ENCODE data around the gene TRIM59. TPM values are rescaled to one million over a fixed set of nuclear protein-coding genes. Genes with fewer than 3 reads are reported as not detected.

Gene TRIM59
- total and polyA plus RNA-seq, 2 donors (not counting 1 experiment from before 2014, with no cell fraction given) = 5.0 to 22.0 TPM

- no peaks in the 10 kb centered on the region for H3K36me3 ChIP-seq (replicated peaks in 1 of 2; ENCODE audit: control extremely low read depth in 1 of 2, control insufficient read depth in 1 of 2, extremely low read depth in 1 of 2, insufficient read depth in 2 of 2, low read length in 1 of 2)
- DNase-seq = no peak
- H4K20me1 ChIP-seq (ENCODE audit: control insufficient read depth, insufficient read depth, low read length, poor library complexity, severe bottlenecking) = peaks cover 33% of the 10 kb centered on the region
- no peaks in the 10 kb centered on the region for H3K9me3 ChIP-seq (ENCODE audit: control extremely low read depth in 1 of 3, control insufficient read depth in 2 of 3, insufficient read depth in 1 of 3, low read length in 2 of 3)
- H3K27me3 Mint-ChIP-seq = no peaks in the 10 kb centered on the region
- ChIA-PET POLR2A (no interaction called here), CTCF (interaction anchor here (1.1 to 2.0 kb wide), 3 partner anchors 16 to 476 kb away, joined by 3 to 9 read pairs (median 6); no protein-coding TSS in a partner anchor)
- H3K9me3 Mint-ChIP-seq (ENCODE audit: insufficient read depth) = no peaks in the 10 kb centered on the region
- H3K4me1 ChIP-seq (ENCODE audit: control insufficient read depth in 2 of 2, insufficient read depth in 2 of 2, low read length in 2 of 2) = peaks cover 26 to 41% of the 10 kb centered on the region in 2 donors
- intact Hi-C loops (cut with micrococcal nuclease) = loop anchor here (1.0 to 5.0 kb wide), 6 partner anchors 51 to 1596 kb away; partner anchors contain the start of genes IL12A, KPNA4, MFSD1 and NMD3
- WGBS (ENCODE audit: insufficient coverage) = 1% methylated on average over 9 of the region's 9 CpGs
- H3K4me3 Mint-ChIP-seq = peak overlapping the region; percentile 98
- TF ChIP-seq, protein P1, sequence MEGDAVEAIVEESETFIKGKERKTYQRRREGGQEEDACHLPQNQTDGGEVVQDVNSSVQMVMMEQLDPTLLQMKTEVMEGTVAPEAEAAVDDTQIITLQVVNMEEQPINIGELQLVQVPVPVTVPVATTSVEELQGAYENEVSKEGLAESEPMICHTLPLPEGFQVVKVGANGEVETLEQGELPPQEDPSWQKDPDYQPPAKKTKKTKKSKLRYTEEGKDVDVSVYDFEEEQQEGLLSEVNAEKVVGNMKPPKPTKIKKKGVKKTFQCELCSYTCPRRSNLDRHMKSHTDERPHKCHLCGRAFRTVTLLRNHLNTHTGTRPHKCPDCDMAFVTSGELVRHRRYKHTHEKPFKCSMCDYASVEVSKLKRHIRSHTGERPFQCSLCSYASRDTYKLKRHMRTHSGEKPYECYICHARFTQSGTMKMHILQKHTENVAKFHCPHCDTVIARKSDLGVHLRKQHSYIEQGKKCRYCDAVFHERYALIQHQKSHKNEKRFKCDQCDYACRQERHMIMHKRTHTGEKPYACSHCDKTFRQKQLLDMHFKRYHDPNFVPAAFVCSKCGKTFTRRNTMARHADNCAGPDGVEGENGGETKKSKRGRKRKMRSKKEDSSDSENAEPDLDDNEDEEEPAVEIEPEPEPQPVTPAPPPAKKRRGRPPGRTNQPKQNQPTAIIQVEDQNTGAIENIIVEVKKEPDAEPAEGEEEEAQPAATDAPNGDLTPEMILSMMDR (IDR thresholded peaks at IDR 0.05) = no peak
- TF ChIP-seq EZH2 (IDR thresholded peaks at IDR 0.05; ENCODE audit: borderline replicate concordance, insufficient read depth, low read depth, low read length, poor library complexity, severe bottlenecking) = no peak
- ATAC-seq (ENCODE audit: low read depth) = peak; percentile 2
- peak overlapping the region; percentile 71 to 97 (median 85) for H3K4me3 ChIP-seq (ENCODE audit: control extremely low read depth in 1 of 5, extremely low read depth in 1 of 5, insufficient read depth in 1 of 5, low read depth in 2 of 5, low read length in 4 of 5)
- peak overlapping the region; percentile 93 for H3K4me2 ChIP-seq (replicated peaks; ENCODE audit: low read depth, low read length, poor library complexity, severe bottlenecking)
- H2AFZ ChIP-seq (ENCODE audit: insufficient read depth, low read depth, low read length, poor library complexity, severe bottlenecking) = peak overlapping the region; percentile 93
- peaks cover 37% of the 10 kb centered on the region for H3K4me1 Mint-ChIP-seq
- peak overlapping the region; percentile 89 for H3K9ac ChIP-seq (ENCODE audit: low read length)
- peaks cover 61% of the 10 kb centered on the region for H3K79me2 ChIP-seq (ENCODE audit: control insufficient read depth, insufficient read depth, low read length)
- peak overlapping the region; percentile 69 to 97 for H3K27ac ChIP-seq (ENCODE audit: low read length in 2 of 2)
- peaks cover 0 to 23% (median 7%) of the 10 kb centered on the region in 4 experiments for H3K27me3 ChIP-seq (replicated peaks in 1 of 4; ENCODE audit: control extremely low read depth in 1 of 4, control insufficient read depth in 3 of 4, insufficient read depth in 4 of 4, low read length in 3 of 4)
- H3K27ac Mint-ChIP-seq = peak overlapping the region; percentile 98
Measured at GRCh38 chr3:160398820-160399124, 50.8 kb downstream of the TRIM59 start.

- Histone ChIP-seq H4K20me1 (ENCODE audit: control insufficient read depth, insufficient read depth, low read length, poor library complexity, severe bottlenecking) (peaks cover 2% of the 10 kb centered on the region), H3K36me3 (replicated peaks in 1 of 2; ENCODE audit: control extremely low read depth in 1 of 2, control insufficient read depth in 1 of 2, extremely low read depth in 1 of 2, insufficient read depth in 2 of 2, low read length in 1 of 2) (no peaks in the 10 kb centered on the region), H3K27me3 (replicated peaks in 1 of 4; ENCODE audit: control extremely low read depth in 1 of 4, control insufficient read depth in 3 of 4, insufficient read depth in 4 of 4, low read length in 3 of 4) (no peaks in the 10 kb centered on the region), H3K27ac (ENCODE audit: low read length in 2 of 2) (no peak overlapping the region), H3K9ac (ENCODE audit: low read length) (no peak overlapping the region), H3K4me2 (replicated peaks; ENCODE audit: low read depth, low read length, poor library complexity, severe bottlenecking) (no peak overlapping the region), H2AFZ (ENCODE audit: insufficient read depth, low read depth, low read length, poor library complexity, severe bottlenecking) (no peak overlapping the region), H3K4me3 (ENCODE audit: control extremely low read depth in 1 of 5, extremely low read depth in 1 of 5, insufficient read depth in 1 of 5, low read depth in 2 of 5, low read length in 4 of 5) (no peak overlapping the region), H3K79me2 (ENCODE audit: control insufficient read depth, insufficient read depth, low read length) (peaks cover 41% of the 10 kb centered on the region), H3K9me3 (ENCODE audit: control extremely low read depth in 1 of 3, control insufficient read depth in 2 of 3, insufficient read depth in 1 of 3, low read length in 2 of 3) (no peaks in the 10 kb centered on the region), H3K4me1 (ENCODE audit: control insufficient read depth in 2 of 2, insufficient read depth in 2 of 2, low read length in 2 of 2) (peaks cover 8 to 11% of the 10 kb centered on the region in 2 donors)
- intact Hi-C loops (cut with micrococcal nuclease) = loop anchor here (5.0 kb wide), 3 partner anchors 383 to 1593 kb away; partner anchors contain the start of genes MFSD1 and NMD3
- DNase-seq (no peak), ATAC-seq (ENCODE audit: low read depth) (no peak)
- CTCF ChIA-PET = interaction anchor here (1.4 kb wide), 1 partner anchor 18 kb away, joined by 6 read pairs; no protein-coding TSS in a partner anchor
- no peaks in the 10 kb centered on the region for H3K27me3 Mint-ChIP-seq
- H3K9me3 Mint-ChIP-seq (ENCODE audit: insufficient read depth) = no peaks in the 10 kb centered on the region
- POLR2A ChIA-PET = no interaction called here
- no peak overlapping the region for H3K4me3 Mint-ChIP-seq
- peaks cover 23% of the 10 kb centered on the region for H3K4me1 Mint-ChIP-seq
- TF ChIP-seq EZH2 (IDR thresholded peaks at IDR 0.05; ENCODE audit: borderline replicate concordance, insufficient read depth, low read depth, low read length, poor library complexity, severe bottlenecking) = no peak
- TF ChIP-seq, protein P1 (IDR thresholded peaks at IDR 0.05) = no peak
- no peak overlapping the region for H3K27ac Mint-ChIP-seq
Measured at GRCh38 chr3:160395297-160395696, 54.3 kb downstream of the TRIM59 start.

Data from B cell (primary cell).